GM15510 (cell line): ENCODE data around the gene ASCC2.

Experiments used
- POLR2A ChIP-seq: IDR thresholded peaks from 3 replicates; pipeline ENCODE4 v1.6.1; 2011; ENCODE audit warnings: borderline replicate concordance; ENCODE audit not compliant: insufficient read length; ENCODE audit errors: extremely low read depth

The ASCC2 gene

GRCh38 chr22:29831958-29832357 is 6.1 kb downstream of the ASCC2 start:
- no peak for TF ChIP-seq POLR2A

DNA sequence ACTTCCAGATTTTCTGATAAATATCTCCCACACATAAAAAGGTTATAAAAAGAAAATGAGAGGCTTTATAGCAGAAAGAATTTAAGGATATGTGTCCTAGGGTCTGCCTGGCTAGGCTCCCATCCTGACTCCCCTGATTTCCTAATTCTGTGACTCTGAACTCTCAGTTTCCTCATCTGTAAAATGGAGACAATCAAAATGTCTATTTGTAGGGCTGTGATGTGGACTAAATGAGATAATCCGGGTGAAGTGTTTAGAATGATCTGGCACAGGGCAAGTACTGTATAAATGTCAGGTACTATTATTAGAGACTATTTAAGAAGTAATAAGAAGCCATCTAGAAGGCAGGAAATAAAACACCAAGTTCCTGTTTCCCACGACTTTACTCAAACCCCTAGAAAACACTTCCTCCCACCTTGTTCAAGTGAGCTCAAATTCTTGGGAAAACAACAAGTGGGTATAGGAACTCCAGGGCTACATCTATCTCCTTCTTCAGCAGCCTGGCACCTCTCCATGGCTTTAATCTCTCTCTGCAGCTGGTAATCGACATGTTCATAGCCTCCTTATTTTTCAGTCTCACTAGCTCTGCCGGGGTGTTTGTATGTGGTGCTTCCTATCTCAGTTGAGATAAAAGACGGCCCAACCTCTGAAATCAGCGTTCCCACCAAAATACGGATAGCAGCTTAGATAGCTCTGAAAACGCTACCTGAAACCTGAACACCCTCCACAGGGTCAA is 6.7 kb downstream of the ASCC2 start:
- no peak for TF ChIP-seq POLR2A

GRCh38 chr22:29830585-29830984 is 7.5 kb downstream of the ASCC2 start:
- TF ChIP-seq POLR2A = no peak

DNA sequence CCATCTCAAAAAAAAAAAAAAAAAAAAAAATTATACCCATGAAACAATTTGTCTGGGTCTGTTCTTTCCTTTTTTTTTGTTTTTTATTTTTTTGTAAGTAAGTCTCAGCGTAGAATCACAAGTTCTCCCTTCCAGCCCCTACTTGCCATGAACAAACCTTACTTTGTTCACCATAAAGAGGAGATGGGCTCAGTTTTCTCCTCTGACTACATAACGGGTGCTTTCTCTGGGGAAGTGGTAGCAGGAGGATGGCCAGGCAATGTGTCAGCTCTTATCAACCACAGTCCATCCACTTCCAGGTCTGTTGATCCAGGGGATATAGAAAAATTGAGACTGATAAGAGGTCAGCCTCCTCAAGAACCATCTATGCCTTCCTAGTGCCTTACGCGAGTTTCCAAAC is 11.0 kb downstream of the ASCC2 start:
- no peak for TF ChIP-seq POLR2A

DNA sequence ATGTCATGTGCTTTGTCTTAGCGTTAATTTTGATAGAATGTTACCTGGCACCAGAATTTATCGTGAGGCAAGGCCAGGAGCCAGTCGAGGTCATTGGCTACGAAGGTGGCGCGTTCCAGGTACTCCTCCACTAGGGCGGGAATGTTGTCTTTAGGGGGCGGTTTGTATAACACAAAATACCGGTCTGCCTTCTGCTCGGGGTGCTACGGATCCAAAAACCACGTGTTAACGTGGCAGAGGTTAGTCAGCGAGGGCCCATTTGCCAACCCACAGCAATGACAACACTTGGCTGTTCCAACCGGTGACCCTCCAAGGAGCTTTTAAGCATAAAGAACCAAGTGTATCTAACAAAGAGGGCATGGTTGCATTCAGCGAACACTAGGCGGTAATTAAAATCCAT is 12.5 kb downstream of the ASCC2 start:
- no peak for TF ChIP-seq POLR2A

DNA sequence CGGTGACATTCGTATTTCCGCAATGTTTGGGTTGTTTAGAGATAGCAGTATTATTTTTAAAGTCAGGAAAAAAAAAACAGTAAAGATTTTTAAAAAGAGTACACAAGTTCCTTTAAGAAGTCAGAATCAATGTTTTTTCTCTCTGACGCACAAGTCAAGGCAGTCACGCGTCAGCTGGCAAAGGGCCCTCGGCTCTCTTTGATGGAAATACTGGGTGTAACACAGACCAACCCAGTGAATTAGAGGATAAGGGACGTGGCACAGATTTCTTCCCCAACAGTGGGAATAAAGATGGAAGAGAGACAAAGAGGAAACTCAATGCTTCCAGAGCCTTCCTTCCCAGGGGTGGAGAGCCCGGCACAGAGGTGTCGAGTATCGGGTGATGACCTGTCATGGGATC is 13.4 kb downstream of the ASCC2 start:
- no peak for TF ChIP-seq POLR2A

GRCh38 chr22:29821291-29822016 is 16.6 kb downstream of the ASCC2 start:
- no peak for TF ChIP-seq POLR2A

DNA sequence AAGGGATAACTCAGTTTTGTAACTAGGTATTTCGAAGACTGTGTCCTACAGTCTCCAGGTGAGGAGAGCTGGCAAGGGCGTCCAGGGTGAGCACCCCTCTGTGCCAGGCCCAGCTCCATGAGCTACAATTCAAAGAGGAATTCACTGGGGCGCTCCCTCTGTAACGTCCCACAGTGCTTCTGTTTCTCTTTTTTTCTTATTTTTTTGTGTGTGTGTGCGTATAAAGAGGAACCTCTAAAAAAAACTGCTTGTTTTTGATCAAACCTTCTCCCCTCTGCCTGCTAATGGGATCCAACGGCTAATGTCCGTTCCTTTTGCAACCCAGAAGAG is 17.1 kb downstream of the ASCC2 start:
- no peak for TF ChIP-seq POLR2A

- TF ChIP-seq POLR2A = no peak
Observed at GRCh38 chr22:29819501-29819900, 18.6 kb downstream of the ASCC2 start.

GRCh38 chr22:29817724-29818123 is 20.4 kb downstream of the ASCC2 start:
- no peak for TF ChIP-seq POLR2A

- no peak for TF ChIP-seq POLR2A
Observed at GRCh38 chr22:29816980-29817379, 21.1 kb downstream of the ASCC2 start.

DNA sequence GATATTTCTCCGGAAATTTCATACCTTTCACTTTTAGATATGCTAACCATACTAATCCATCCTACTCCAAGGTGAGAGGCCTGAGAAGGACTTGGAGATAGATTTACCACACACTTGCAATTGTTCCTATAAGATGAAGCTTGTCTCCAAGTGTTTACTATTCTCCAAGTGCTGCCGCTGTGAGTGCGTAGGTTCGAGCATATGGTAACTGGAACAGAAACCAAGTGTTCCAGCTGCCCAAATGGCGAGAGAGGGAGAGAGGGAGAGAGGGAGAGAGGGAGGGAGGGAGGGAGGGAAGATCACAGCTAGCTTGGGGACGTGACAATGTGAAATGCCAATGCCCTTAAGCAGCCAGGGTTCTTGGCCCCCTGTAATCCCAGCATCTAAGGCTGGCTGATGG is 21.5 kb downstream of the ASCC2 start:
- no peak for TF ChIP-seq POLR2A

DNA sequence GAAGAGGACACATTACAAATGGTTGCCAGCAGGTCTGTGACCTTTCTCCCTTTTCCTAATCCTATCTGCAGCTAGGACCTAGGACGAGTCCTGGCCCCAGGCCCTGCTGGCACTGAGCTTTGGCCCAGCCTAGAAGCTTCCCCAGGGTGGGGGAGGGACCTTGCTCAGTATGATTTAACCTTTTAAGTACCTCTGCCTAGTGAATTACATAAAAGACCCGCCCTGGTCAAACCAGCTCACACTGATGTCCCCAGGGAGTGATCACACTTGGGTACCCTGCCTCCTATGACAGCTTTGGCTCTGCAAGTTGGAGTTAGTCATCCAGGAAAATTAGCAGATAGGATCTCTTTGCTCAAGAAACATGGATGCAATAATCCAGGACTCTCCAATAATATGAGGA is 21.9 kb downstream of the ASCC2 start:
- no peak for TF ChIP-seq POLR2A

DNA sequence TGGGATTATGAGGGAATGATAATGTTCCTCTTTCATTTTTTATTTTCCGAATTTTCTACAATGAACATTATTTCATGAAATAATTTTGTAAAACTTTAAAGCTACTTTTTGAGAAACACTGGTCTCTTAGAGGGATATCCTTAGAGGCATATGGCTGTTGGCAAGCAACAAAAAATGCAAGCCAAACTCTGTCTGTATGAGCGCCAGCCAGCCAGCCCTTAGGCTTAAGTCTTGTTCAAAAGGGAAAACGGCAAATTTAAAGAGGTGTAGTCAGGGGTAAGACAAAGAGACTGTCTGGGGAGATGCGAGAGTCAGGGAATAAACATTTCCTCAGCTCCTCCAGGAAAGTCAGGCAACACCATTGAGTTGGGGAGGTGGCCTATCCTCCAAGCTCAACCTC is 22.5 kb downstream of the ASCC2 start:
- TF ChIP-seq POLR2A = no peak

- TF ChIP-seq POLR2A = no peak
Observed at GRCh38 chr22:29814003-29814402, 24.1 kb downstream of the ASCC2 start.

- no peak for TF ChIP-seq POLR2A
Observed at GRCh38 chr22:29813563-29813962, 24.5 kb downstream of the ASCC2 start.

DNA sequence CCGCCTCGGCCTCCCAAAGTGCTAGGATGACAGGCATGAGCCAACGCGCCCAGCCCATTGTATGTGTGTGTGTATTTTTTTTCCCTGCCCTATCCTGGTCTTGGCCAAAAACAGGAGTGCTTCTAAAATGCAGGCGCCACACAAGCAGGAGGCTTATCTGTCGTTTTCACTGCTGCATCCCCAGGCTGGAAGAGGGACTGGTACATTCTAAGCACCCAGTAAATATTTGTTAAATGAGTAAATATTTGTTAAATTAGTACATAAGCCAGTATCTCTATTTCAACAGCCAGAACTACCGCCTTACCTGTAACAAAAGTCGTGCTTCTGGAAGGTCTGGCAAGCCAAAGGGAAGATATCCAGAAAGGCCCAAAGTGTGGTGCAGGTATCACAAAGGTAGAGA is 24.9 kb downstream of the ASCC2 start:
- no peak for TF ChIP-seq POLR2A

- TF ChIP-seq POLR2A = no peak
Observed at GRCh38 chr22:29811377-29811776, 26.7 kb downstream of the ASCC2 start.

GRCh38 chr22:29810216-29810615 is 27.9 kb downstream of the ASCC2 start:
- no peak for TF ChIP-seq POLR2A
